Astrocyte (in vitro differentiated cells and primary cell): ENCODE data around the gene KRTAP1-3. TPM values are rescaled to one million over a fixed set of nuclear protein-coding genes. Genes with fewer than 3 reads are reported as not detected.

Experiments
- DNase-seq: peaks from one replicate; pipeline ENCODE4 v3.0.0-alpha.2; 2010; ENCODE audit warnings: low read depth
- FAIRE-seq: peaks from 2 replicates; lab custom pipeline; 2011; peaks lifted over from hg19 to GRCh38; lab: Jason Lieb, UNC
- H2AFZ ChIP-seq: 2 replicates; pipeline ENCODE4 v1.6.0; 2012; ENCODE audit warnings: low read depth, low read length, inconsistent platforms
- H3K27ac ChIP-seq: 2 replicates; pipeline ENCODE4 v1.5.1; 2011; ENCODE audit warnings: low read depth, low read length, inconsistent platforms
- H3K27me3 ChIP-seq: 2 replicates; pipeline ENCODE4 v1.6.0; 2011; ENCODE audit warnings: low read length, inconsistent platforms; ENCODE audit not compliant: insufficient read depth
- H3K36me3 ChIP-seq: 2 replicates; pipeline ENCODE4 v1.5.1; 2011; ENCODE audit warnings: low read length, inconsistent platforms; ENCODE audit not compliant: insufficient read depth
- H3K4me1 ChIP-seq: 2 replicates; pipeline ENCODE4 v1.5.1; 2011; ENCODE audit warnings: low read length, inconsistent platforms; ENCODE audit not compliant: insufficient read depth
- H3K4me2 ChIP-seq: 2 replicates; pipeline ENCODE4 v1.6.0; 2012; ENCODE audit warnings: low read length, inconsistent platforms
- H3K4me3 ChIP-seq: 2 replicates; pipeline ENCODE4 v1.5.1; 2011; ENCODE audit warnings: low read depth, mild to moderate bottlenecking, low read length, inconsistent platforms; ENCODE audit not compliant: insufficient read depth
- H3K79me2 ChIP-seq: 2 replicates; pipeline ENCODE4 v1.6.0; 2012; ENCODE audit warnings: mild to moderate bottlenecking, low read length, inconsistent platforms; ENCODE audit not compliant: insufficient read depth
- H3K9ac ChIP-seq: 2 replicates; pipeline ENCODE4 v1.6.0; 2012; ENCODE audit warnings: mild to moderate bottlenecking, low read length, inconsistent platforms
- H3K9me3 ChIP-seq: 2 replicates; pipeline ENCODE4 v1.5.1; 2012; ENCODE audit warnings: low read depth, mild to moderate bottlenecking, low read length, inconsistent platforms; ENCODE audit not compliant: insufficient read depth
- H4K20me1 ChIP-seq: 2 replicates; pipeline ENCODE4 v1.6.0; 2012; ENCODE audit warnings: low read length, inconsistent platforms; ENCODE audit not compliant: insufficient read depth
- H3K27ac Mint-ChIP-seq: one replicate; pipeline ENCODE4 v1.8.0; 2021; ENCODE audit warnings: mild to moderate bottlenecking, mixed read lengths; ENCODE audit not compliant: unreplicated experiment
- H3K27me3 Mint-ChIP-seq: one replicate; pipeline ENCODE4 v1.8.0; 2021; ENCODE audit warnings: low read depth, mixed read lengths; ENCODE audit not compliant: unreplicated experiment
- H3K36me3 Mint-ChIP-seq: one replicate; pipeline ENCODE4 v1.8.0; 2021; ENCODE audit warnings: low read depth, mixed read lengths; ENCODE audit not compliant: unreplicated experiment
- H3K4me1 Mint-ChIP-seq: one replicate; pipeline ENCODE4 v1.8.0; 2021; ENCODE audit warnings: low read depth, mixed read lengths; ENCODE audit not compliant: unreplicated experiment
- H3K4me3 Mint-ChIP-seq: one replicate; pipeline ENCODE4 v1.8.0; 2021; ENCODE audit warnings: mild to moderate bottlenecking, moderate library complexity, mixed read lengths; ENCODE audit not compliant: unreplicated experiment
- H3K9me3 Mint-ChIP-seq: one replicate; pipeline ENCODE4 v1.8.0; 2021; ENCODE audit warnings: mild to moderate bottlenecking, mixed read lengths; ENCODE audit not compliant: unreplicated experiment
- CTCF ChIP-seq: IDR thresholded peaks from 2 replicates; pipeline ENCODE4 v1.5.1; 2011; ENCODE audit warnings: low read depth, mild to moderate bottlenecking, inconsistent platforms, low read length, moderate library complexity; ENCODE audit not compliant: insufficient read depth
- EZH2 ChIP-seq: IDR thresholded peaks from 2 replicates; pipeline ENCODE4 v1.6.1; 2012; ENCODE audit warnings: mild to moderate bottlenecking, low read length, inconsistent platforms; ENCODE audit not compliant: insufficient read depth
- total RNA-seq: library from RNA; stranded (reverse); gene quantifications from 2 replicates; pipeline ENCODE4 v1.2.1, GENCODE V29; 2021

KRTAP1-3 gene
- total RNA-seq, 1 donor from 2014 or later: not detected

- Histone ChIP-seq H3K27ac (no peak overlapping the region), H3K9me3 (no peaks in the 10 kb centered on the region), H3K4me2 (no peak overlapping the region), H3K36me3 (no peaks in the 10 kb centered on the region), H3K4me3 (no peak overlapping the region), H3K27me3 (no peaks in the 10 kb centered on the region), H3K9ac (no peak overlapping the region), H3K4me1 (no peaks in the 10 kb centered on the region), H2AFZ (no peak overlapping the region), H4K20me1 (no peaks in the 10 kb centered on the region), H3K79me2 (no peaks in the 10 kb centered on the region)
- H3K4me1 Mint-ChIP-seq: peaks cover 7% of the 10 kb centered on the region
- H3K27me3 Mint-ChIP-seq: no peaks in the 10 kb centered on the region
- no peaks in the 10 kb centered on the region for H3K9me3 Mint-ChIP-seq
- H3K4me3 Mint-ChIP-seq: no peak overlapping the region
- DNase-seq (no peak), FAIRE-seq (no peak)
- no peak for TF ChIP-seq EZH2
- no peak for TF ChIP-seq CTCF
- H3K36me3 Mint-ChIP-seq: no peaks in the 10 kb centered on the region
- no peak overlapping the region for H3K27ac Mint-ChIP-seq
These were observed 41.6 kb downstream of the KRTAP1-3 start for GRCh38 chr17:40993084-40993483.

- no peaks in the 10 kb centered on the region for H3K27me3 Mint-ChIP-seq
- Histone ChIP-seq H3K36me3 (no peaks in the 10 kb centered on the region), H4K20me1 (no peaks in the 10 kb centered on the region), H3K27ac (no peak overlapping the region), H3K4me2 (no peak overlapping the region), H3K4me1 (no peaks in the 10 kb centered on the region), H2AFZ (no peak overlapping the region), H3K27me3 (no peaks in the 10 kb centered on the region), H3K9me3 (no peaks in the 10 kb centered on the region), H3K9ac (no peak overlapping the region), H3K4me3 (no peak overlapping the region), H3K79me2 (no peaks in the 10 kb centered on the region)
- DNase-seq (no peak), FAIRE-seq (no peak)
- no peaks in the 10 kb centered on the region for H3K9me3 Mint-ChIP-seq
- H3K27ac Mint-ChIP-seq: no peak overlapping the region
- no peaks in the 10 kb centered on the region for H3K36me3 Mint-ChIP-seq
- H3K4me3 Mint-ChIP-seq: no peak overlapping the region
- H3K4me1 Mint-ChIP-seq: peaks cover 7% of the 10 kb centered on the region
- TF ChIP-seq CTCF (no peak), EZH2 (no peak)
These were observed 42.0 kb downstream of the KRTAP1-3 start for GRCh38 chr17:40992666-40993065.

- Mint-ChIP-seq H3K27me3 (peaks cover 1% of the 10 kb centered on the region), H3K4me3 (no peak overlapping the region), H3K36me3 (no peaks in the 10 kb centered on the region), H3K9me3 (no peaks in the 10 kb centered on the region), H3K27ac (no peak overlapping the region), H3K4me1 (no peaks in the 10 kb centered on the region)
- no peaks in the 10 kb centered on the region for H4K20me1 ChIP-seq
- H2AFZ ChIP-seq: no peak overlapping the region
- DNase-seq: no peak
- no peaks in the 10 kb centered on the region for H3K4me1 ChIP-seq
- no peaks in the 10 kb centered on the region for H3K27me3 ChIP-seq
- no peaks in the 10 kb centered on the region for H3K9me3 ChIP-seq
- no peaks in the 10 kb centered on the region for H3K79me2 ChIP-seq
- H3K27ac ChIP-seq: no peak overlapping the region
- TF ChIP-seq EZH2 (no peak), CTCF (no peak)
- no peak overlapping the region for H3K4me2 ChIP-seq
- no peak for FAIRE-seq
- no peaks in the 10 kb centered on the region for H3K36me3 ChIP-seq
- H3K9ac ChIP-seq: no peak overlapping the region
- no peak overlapping the region for H3K4me3 ChIP-seq
These were observed 47.8 kb downstream of the KRTAP1-3 start for GRCh38 chr17:40986920-40987319.
